RWPE1 (cell line): ENCODE results near the gene STK16.
"Not testable (repeated sequence)": the region's sequence is repeated elsewhere in the genome, so short reads cannot be mapped to it uniquely, and the experiment has no call there.

Experiments
- CTCF ChIA-PET: fragments of 350-600 bp; sonication (Branson Sonifier 250); formaldehyde crosslinking; extraction: SDS; loops from one replicate; lab custom pipeline; 2021; lab: Yijun Ruan, JAX
- POLR2A ChIA-PET: fragments of 400-600 bp; formaldehyde crosslinking; extraction: SDS; loops from one replicate; lab custom pipeline; 2020; ENCODE audit warnings: antibody characterized with exemption; ENCODE audit not compliant: low non-redundant PET; lab: Yijun Ruan, JAX
- DNase-seq: peaks from one replicate; pipeline ENCODE4 v3.0.0; 2012; ENCODE audit warnings: low spot score
- H3K27ac ChIP-seq: fragments of 450-650 bp; 2 replicates; pipeline ENCODE4 v1.5.1; 2017
- TF ChIP-seq, protein P1 (sequence below): fragments of 450-650 bp; conservative IDR thresholded peaks from 2 replicates; pipeline ENCODE4 v1.5.1; 2017; ENCODE audit warnings: low read depth, mild to moderate bottlenecking

The STK16 gene

DNA sequence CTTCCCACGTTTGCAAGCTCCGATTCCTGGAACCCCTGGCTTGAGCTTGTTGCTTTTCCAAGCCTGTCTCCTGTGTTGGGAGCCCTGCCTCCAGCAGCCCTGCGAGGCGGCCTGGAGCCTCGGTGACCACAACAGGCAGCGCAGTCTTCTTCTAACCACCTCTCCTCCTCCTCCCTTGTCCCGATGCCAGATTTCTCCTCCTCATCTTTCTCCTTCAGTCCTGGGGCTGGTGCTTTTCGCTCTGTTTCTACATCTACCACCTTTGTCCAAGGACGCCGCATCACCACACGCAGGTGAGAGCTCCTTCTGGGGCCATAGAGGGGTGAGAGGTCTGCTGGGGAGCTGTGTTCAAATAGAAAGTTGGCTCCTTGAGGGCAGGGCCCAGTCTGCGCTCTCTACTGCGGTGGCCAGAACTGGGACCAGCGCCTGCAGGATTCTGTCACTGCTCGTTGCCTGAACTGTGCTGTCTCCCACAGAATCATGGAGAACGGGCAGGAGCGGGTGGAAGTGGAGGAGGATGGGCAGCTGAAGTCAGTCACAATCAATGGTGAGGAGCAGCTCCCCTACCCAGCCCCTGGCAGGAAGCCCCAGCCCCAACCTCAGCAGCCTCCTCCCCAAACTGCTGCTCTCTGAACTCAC, 37.8 kb downstream of the STK16 start:
- peak overlapping the region; percentile 98 for H3K27ac ChIP-seq
- ChIA-PET POLR2A (no interaction called here), CTCF (interaction anchor here (6.4 kb wide), 1 partner anchor 11 kb away, joined by 62 read pairs; no protein-coding TSS in a partner anchor)
- TF ChIP-seq, protein P1, sequence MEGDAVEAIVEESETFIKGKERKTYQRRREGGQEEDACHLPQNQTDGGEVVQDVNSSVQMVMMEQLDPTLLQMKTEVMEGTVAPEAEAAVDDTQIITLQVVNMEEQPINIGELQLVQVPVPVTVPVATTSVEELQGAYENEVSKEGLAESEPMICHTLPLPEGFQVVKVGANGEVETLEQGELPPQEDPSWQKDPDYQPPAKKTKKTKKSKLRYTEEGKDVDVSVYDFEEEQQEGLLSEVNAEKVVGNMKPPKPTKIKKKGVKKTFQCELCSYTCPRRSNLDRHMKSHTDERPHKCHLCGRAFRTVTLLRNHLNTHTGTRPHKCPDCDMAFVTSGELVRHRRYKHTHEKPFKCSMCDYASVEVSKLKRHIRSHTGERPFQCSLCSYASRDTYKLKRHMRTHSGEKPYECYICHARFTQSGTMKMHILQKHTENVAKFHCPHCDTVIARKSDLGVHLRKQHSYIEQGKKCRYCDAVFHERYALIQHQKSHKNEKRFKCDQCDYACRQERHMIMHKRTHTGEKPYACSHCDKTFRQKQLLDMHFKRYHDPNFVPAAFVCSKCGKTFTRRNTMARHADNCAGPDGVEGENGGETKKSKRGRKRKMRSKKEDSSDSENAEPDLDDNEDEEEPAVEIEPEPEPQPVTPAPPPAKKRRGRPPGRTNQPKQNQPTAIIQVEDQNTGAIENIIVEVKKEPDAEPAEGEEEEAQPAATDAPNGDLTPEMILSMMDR, result no peak
- DNase-seq, result no peak

DNA sequence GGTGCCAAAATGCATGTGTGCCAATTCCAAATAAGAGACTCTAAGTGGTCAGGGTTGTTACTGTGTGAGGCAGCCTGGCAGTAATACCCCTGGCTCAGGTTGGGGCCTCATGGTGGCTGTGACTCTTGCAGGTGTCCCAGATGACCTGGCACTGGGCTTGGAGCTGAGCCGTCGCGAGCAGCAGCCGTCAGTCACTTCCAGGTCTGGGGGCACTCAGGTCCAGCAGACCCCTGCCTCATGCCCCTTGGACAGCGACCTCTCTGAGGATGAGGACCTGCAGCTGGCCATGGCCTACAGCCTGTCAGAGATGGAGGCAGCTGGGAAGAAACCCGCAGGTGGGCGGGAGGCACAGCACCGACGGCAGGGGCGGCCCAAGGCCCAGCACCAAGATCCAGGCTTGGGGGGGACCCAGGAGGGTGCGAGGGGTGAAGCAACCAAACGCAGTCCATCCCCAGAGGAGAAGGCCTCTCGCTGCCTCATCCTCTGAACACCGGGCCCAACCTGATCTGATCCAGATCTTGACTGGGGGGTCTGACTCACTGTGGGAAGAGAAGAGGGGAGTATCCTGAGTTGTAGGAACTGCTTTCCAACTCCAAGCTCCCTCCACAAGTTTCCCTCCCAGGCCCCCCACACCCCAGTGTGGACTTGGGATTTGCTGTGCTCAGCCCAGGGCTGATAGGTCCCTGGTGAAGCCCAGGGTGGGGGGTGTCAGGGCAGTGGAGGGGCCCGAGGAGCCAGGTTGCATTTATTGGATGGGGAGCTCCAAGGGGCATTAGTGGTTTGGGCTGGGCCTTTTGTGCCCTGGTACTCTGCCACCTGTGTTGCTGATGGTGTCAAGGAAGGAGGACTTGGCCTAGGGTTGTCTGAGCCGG, 39.5 kb downstream of the STK16 start:
- ChIA-PET CTCF (interaction anchor here (3.6 kb wide), 1 partner anchor 10 kb away, joined by 37 read pairs; no protein-coding TSS in a partner anchor), POLR2A (interaction anchor here (1.5 kb wide), 1 partner anchor 35 kb away, joined by 3 read pairs; no protein-coding TSS in a partner anchor)
- peak overlapping the region; percentile 98 for H3K27ac ChIP-seq
- TF ChIP-seq, protein P1, result no peak
- no peak for DNase-seq

DNA sequence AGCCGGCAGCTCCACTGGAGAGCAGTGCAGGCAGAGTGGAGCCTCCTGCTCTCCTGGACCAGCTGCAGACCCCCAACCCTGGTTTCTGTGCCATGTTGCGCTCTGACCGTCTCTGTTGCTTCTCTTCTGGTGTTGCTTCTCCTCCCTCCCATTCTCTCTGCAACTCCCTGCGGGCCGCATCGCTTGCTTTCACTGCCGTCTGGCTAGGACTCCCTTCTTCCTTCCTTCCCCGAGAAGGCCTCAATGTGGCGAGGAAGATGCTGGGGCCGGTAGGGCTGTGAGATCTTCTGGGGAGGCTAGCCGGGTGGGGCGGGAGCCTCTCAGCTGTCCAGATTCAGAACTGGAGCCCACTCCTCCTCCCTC, 40.1 kb downstream of the STK16 start:
- no peak for DNase-seq
- peak overlapping the region; percentile 98 for H3K27ac ChIP-seq
- CTCF ChIA-PET, result interaction anchor here (1.3 to 3.6 kb wide), 3 partner anchors 8 to 114 kb away, joined by 3 to 37 read pairs (median 5); no protein-coding TSS in a partner anchor
- TF ChIP-seq, protein P1, result no peak
- POLR2A ChIA-PET, result interaction anchor here (1.5 to 1.9 kb wide), 2 partner anchors 11 to 36 kb away, joined by 3 to 6 read pairs; no protein-coding TSS in a partner anchor

DNA sequence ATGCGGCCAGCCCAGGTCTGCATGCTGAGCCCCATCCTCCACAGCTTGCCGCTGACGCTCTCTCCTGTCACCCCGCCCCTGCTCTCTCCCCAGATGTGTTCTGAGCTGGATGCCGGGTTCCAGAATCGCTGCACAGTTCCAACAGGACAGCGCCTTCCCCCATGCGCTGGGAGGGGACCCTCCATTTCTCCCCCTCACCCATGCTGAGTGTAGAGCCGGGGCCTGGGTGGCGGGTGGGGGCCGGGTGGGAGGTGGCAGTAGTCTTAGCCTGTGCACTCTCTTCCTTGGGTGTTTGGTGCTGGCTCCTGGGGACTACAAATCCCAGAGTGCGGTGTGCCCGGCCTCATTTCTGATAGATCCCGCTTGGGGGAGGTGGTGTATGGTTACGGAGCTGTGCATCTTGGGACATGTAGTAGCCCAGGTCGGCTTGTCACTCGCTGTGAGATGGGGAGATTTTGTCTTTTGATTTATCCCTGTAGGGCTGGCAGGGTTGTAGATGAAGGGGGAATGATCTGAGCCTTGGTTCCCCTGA, 40.7 kb downstream of the STK16 start:
- ChIA-PET CTCF (interaction anchor here (0.6 to 3.6 kb wide), 5 partner anchors 9 to 115 kb away, joined by 3 to 37 read pairs (median 4); partner anchors contain the start of genes GLB1L and STK16), POLR2A (interaction anchor here (0.6 to 1.9 kb wide), 3 partner anchors 12 to 193 kb away, joined by 3 to 6 read pairs (median 3); no protein-coding TSS in a partner anchor)
- TF ChIP-seq, protein P1, result no peak
- H3K27ac ChIP-seq, result peak overlapping the region; percentile 98
- DNase-seq, result peak; percentile 90

DNA sequence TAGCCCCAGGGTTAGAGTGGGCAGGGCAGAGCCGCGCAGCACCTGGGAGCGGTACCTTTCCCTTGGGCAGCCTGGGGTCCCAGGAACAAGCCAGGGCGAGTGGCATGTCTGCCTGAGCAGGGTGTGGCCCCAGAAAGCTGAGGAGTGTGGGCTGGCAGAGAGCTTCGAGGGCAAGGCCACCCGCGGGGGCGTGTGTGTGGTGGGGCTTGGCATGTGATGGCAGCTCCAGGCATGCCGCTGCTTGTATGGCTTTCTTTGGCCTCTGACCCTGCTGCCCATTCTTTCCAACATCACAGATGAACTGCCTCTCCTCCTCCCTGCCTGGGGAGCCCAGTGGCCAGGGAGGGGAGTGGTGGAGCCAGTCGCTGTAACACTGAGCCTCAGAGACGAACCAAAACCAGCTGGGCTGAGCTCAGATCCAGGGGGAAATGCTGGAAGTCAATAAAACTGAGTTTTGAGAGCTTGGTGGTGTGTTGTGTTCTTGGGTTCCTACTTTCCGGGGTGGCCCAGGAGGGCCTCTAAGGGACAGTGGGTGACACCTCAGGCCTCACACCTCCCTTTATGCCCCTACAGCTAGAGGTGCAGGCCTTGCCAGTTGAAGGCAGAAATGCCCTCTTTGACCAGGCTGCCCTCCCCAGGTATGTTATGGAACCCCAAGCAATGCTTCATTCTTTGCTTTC, 41.3 kb downstream of the STK16 start:
- H3K27ac ChIP-seq, result peak overlapping the region; percentile 98
- peak; percentile 69 for DNase-seq
- ChIA-PET POLR2A (interaction anchor here (0.6 to 1.9 kb wide), 5 partner anchors 8 to 194 kb away, joined by 3 to 7 read pairs (median 3); partner anchors contain the start of gene DNAJB2), CTCF (interaction anchor here (0.6 to 3.6 kb wide), 5 partner anchors 9 to 115 kb away, joined by 3 to 37 read pairs (median 4); partner anchors contain the start of genes GLB1L and STK16)
- TF ChIP-seq, protein P1, result no peak

DNA sequence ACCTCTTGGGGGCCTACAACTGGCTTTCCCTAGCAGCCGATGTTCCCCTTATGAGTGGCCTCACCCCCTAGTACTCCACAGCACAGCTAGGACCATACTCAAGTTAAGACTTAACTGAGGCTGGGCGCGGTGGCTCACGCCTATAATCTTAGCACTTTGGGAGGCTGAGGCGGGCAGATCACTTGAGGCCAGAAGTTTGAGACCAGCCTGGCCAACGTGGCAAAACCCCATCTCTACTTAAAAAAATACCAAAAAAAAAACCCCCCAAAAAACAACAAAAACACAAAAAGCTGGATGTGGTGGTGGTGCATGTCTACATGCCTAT, 41.8 kb downstream of the STK16 start:
- peak overlapping the region; percentile 98 for H3K27ac ChIP-seq
- CTCF ChIA-PET, result interaction anchor here (3.6 kb wide), 1 partner anchor 8 kb away, joined by 37 read pairs; no protein-coding TSS in a partner anchor
- not testable (repeated sequence) for DNase-seq
- POLR2A ChIA-PET, result interaction anchor here (0.8 to 1.9 kb wide), 3 partner anchors 8 to 39 kb away, joined by 3 to 7 read pairs (median 6); partner anchors contain the start of gene DNAJB2
